Fibroblast of skin of back (primary cell): ENCODE measurements around the gene MTUS2.
A peak's percentile ranks its signal among the peaks of the same experiment; 100 is the strongest.

Source experiments
- DNase-seq: peaks from one replicate; pipeline ENCODE4 v3.0.0-alpha.2; 2013

Gene MTUS2

DNA sequence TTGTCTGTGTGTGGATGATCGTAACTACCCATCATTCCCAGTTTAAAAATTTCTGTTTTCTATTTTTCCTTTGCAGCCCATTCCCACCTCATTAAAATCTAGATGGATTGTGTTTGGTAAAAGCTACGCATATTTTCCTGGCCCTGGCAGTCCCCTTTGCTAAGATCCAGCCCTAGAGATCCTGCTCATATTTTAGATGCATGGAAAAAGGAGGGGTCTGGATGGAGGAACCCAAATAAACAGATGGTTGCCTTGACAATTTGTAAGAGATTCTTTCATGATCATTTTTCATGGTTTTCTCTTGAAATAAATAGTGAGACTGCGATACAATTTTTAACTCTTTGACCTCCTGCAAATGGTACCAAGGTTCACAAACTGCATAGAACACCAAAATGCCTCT is 601.0 kb downstream of the MTUS2 start:
- no peak for DNase-seq

DNA sequence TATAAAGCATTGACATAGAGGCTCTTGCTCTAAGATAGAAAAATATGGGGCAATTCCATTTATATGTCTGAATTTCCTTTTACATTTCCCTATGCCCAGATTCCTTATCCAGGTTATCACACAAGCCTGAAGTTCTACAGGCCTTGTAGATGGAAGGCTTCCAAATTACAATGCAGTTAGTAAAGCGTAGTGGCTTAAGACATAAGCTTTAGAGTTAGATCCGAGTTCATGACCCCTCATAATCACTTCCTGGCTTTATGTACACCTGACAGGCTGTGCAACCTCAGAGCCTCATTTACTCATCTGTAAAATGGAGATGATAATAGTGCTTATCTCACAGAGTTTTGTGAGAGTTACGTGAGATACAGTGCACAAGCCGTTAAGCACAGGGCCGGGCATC is 601.9 kb downstream of the MTUS2 start:
- DNase-seq = no peak

GRCh38 chr13:29423050-29423449 is 602.9 kb downstream of the MTUS2 start:
- no peak for DNase-seq

DNA sequence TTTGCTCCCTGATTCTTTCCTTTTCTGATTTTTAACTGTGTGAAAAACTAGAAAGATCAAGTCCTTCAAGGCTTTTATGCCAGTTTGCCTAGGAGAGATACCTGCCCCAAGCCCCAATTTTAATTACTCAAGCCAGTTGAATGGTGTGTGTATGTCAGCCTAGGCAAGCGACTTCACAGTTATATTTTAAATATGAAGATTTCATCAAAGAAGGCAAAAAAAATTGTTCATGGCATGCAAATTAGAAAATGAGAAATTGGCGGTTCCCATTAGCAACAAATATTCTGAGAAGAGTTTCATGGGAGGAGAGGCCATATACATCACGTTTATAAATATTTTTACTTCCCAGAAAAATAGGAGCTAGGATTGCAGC is 607.8 kb downstream of the MTUS2 start:
- no peak for DNase-seq

DNA sequence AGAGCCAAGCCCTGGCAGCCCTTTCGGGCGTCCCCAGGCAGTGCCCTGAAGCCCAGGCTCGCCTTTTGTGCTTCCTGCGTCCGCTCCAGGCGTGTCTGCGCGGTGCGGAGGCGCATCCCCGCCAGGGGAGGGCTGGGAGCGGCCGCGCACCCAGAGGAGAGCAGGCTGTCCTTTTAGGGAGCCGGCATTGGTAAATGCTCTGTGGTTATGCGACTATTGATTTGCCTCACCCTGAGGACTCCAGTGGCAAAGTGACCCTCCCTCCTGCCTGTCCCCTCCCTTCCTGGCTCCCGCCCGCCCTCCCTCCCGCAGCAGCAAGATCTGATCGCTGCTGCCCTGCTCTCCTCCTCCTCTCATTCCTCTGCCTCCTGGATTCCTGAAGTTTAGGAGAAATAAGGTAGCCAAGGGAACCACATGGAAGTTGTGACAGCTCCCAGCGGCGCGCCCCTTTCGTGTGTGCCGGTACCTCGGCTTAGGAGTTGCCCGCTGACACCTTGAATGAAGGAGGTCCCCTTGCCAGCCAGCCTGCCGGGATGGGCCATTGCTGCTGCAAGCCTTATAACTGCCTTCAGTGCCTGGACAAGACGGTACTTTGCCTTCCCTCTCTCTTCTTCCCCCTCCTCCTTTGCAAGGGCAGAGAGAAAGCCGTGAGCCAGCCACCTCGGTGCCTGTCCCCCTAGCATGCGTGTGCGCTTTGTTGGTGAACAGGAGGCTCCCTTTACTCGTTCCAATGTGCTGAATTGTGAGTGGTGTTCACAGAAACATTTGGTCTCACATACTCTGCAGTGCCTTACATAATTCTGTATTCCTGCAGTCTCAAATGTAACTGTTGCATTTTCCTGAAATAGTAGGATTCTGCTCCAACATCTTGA is 608.4 kb downstream of the MTUS2 start:
- DNase-seq = peak; percentile 34

DNA sequence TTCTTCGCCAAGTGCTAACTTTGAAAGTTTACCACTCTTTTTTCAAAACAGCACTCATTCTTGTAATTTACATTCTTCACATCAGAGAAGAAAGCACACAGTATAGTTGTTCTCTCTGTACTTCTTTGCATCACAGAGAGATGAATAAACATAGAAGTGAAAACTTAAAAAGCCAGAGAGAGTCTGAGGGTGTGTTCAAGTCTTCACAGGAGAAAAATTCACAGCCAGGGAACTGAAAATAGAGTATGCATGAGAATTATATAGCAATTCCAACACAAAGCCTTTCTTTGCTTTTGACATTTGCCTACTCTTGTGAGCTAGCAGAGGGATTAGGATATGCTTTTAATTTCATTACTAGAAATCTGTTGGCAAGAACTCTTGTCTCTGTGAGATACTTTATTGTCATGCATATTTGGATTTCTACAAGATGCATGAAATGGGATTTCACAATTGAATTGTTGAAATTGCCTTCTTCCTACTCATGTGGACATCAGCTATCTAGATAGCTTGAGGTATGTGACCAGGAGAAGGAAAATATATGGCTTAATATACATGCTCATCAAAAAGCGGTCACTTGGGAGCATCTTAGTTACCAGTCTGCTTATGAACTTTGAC is 609.3 kb downstream of the MTUS2 start:
- peak; percentile 17 for DNase-seq

DNA sequence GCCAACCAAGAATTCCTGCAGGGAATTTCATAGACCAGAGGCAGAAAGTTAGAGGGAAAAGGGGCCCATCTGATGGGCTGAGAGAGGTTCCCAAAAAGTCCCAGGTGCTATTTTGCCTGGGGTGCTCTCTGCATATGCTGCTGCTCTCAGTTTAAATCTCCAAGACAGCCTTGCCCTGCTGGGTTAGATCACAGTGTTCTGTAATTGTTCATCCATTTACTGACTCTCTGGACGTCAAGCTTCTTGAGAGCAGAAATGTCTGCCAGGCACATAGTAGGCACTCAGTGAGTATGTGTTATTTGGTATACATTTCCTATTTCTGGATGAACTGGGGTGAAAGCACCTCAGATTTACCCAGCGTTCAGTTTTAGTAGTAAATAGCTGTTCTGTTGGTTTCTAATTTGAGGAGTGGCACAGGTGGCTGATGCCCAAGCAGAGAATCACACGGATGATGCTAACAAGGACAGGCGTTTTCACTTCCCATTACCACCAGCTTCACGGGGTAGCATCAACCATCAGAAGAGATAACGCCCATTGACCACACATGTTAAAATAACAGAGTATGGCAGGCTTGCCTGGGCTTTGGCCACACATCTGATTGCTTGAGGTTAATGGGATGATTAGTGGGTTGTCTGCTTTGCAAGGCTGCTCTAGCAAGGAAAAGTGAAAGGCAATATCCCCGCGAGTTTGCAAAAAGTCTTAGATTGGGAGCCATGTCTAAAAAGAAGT is 614.2 kb downstream of the MTUS2 start:
- DNase-seq = no peak

- peak; percentile 94 for DNase-seq
These were observed 615.2 kb downstream of the MTUS2 start for GRCh38 chr13:29435125-29435911.

DNA sequence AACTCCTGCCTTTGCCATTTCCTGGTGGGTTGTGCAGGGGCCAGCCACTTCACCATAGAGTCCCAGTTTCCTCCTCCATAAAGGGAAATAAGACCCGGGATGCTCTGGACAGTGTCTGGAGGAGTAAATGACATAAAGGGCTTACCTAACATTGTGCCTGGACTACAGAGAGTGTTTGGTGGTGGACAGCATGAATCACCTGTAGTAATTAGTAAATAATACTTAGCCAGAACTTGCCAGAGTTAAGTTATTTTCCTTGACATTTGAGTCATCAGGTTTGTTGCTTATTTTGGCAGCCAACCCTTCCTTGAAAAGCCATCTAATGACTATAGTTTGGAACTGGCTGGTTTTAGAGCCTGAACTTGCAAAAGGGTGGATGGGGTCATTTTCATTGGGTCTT is 616.2 kb downstream of the MTUS2 start:
- peak; percentile 79 for DNase-seq

GRCh38 chr13:29436721-29437280 is 616.7 kb downstream of the MTUS2 start:
- no peak for DNase-seq

DNA sequence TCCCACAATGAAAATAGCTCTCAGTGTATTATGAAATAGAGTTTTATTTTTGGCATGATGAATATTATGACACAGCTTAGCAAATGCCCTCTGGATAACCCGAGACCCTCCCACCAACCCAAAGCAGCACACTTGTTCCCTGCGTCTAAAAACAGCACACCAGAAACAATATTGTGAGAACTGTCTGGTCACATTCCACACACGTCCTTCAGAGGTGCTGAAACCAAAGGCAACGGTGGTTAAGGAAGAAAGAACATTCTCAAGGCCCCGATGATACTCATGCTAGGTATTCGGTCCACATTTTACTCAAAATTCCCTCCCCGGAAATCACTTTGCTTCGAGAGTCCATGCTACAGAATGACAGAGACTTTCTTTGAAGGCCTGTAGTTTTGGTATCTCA is 618.6 kb downstream of the MTUS2 start:
- peak; percentile 37 for DNase-seq

GRCh38 chr13:29439601-29440388 is 619.7 kb downstream of the MTUS2 start:
- no peak for DNase-seq

- DNase-seq = no peak
These were observed 621.2 kb downstream of the MTUS2 start for GRCh38 chr13:29441306-29441705.

DNA sequence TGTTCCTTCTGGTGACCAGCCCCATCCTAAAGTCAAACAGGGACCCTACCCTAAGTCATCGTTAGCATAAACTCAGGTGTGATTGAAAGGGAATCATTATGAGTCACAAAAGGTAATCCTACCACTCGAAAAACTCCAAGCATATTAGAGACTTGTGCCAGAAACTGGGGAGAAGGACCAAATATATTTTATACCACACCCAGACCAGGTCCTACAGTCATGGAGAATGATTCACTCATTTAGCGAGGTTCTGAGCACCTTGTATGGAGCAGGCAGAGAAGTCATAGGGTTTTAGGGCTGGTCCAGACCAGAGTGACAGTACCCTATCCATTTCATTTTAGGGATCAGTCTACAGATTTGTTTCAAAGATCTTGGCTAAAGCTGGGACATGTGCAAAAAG is 625.9 kb downstream of the MTUS2 start:
- DNase-seq = no peak

DNA sequence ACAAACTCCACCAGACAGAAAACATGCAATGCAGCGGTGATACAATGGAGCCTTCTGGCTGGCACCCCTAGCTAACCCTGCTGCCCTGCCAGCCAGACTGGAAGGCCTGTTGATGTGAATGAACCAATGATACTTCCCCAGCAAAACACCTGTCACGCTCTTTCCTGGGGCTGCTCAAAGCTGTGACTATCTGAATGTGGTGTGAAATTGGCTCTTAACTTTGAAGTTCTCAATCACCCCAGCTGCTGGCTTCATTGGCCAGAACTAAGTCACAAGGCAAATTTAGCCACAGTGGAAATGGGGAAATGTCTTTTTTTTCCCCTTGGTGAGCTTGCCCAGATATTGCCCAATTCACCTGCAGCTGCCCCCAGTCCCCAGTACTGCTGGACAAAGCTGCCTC is 628.0 kb downstream of the MTUS2 start:
- no peak for DNase-seq

DNA sequence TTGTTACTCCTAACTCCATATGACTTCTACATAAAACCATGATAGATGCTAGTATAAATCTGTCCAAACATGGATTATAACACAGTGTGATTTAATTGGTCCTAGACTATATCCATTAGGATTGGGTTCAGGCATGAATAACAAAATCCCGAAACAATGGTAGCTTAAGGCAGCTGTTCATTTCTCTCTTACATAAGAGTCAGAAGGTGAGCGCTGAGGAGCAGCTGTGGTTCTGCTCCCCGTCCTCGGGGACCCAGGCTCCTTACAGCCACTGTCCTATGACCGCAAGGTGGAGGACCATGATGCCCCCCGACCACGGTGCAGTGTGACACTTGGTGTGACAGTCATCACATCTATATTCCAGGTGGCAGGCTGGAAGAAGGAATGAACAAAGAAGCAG is 629.6 kb downstream of the MTUS2 start:
- no peak for DNase-seq

GRCh38 chr13:29451976-29452375 is 631.8 kb downstream of the MTUS2 start:
- no peak for DNase-seq

DNA sequence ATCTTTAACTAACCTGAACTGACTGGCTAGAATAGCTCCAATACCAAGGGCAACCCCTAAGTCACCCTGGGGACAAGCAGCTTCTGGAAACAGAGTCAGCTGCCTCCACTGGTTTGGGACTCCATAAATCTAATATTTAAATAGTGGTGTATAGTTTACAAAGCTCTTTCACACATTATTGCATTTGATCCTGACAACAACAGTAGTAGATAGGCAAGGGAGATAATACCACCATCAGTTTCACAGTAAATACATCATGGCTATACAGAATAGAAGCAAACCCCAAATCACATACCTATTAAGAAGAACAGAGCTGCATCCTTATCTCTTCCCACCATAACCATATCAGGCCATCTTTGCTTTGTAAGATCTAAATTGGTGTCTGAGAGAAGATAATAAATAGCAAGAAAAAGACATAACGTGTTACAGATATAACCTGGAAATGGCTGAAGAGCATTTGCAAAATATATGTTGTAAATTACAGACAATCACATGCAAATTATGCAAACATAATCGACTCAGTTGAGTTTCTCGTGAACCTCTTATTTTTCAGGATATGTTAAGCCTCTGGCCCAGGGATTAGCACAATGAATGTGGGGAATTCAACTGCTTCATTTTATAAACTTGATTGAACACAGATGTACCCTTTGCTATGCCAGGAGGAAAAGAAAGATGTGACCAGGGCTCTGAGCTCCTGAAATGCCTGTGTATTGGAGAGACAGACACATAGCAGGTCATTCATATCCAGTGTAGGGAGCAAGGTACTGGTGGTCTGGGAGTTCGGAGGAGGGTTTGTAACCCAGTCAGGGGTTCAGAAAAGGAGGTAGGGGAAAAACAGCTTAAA is 632.9 kb downstream of the MTUS2 start:
- no peak for DNase-seq

DNA sequence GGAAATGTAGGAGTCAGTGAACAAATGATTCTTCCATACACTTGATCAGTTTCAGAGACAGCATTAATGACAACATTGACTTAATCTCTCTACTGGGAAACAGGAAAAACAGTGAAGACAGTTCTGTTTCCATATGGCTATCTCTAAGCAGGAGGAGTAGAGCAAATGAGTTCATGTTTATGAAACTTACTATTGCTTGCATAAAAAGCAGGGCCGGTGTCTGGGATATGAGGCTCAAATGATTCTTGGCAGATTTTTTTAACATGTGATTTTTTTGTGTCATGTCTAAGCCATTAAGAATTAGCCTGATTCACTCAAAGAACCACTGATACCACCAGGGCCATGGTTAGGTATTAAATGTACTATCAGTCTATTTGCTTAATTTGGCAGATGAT is 633.5 kb downstream of the MTUS2 start:
- DNase-seq = no peak

DNA sequence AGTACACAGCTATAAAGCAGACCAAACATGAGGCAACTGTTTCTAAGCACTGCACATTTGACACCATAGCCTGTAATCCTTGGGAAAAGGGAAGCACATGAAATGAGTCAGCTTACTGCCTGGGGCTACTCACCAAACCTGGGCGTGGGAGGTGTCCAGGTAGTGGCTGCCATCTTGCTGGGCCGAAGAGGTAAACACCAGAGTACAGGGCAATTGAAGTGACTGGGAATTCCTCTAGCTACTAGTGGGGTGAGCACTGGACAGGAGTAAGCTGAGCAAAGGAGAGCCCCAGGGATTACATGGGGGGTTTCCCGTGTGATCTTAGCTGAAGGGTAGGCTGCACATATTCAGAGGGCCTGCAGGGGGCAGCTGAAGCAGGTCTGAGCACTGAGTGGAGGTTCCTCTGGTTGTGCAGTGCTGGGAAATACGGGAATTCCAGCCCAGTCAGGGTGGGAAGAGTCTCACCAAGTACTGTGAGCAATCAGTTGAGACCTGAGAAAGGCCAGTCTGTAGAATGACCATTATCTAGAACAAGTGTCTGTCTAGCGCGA is 634.9 kb downstream of the MTUS2 start:
- peak; percentile 27 for DNase-seq
